SJSA1 (cell line): Measurements from ENCODE around the gene TYW3. TPM values are rescaled to one million over a fixed set of nuclear protein-coding genes. Genes with fewer than 3 reads are reported as not detected.
A peak's percentile ranks its signal among the peaks of the same experiment; 100 is the strongest.
"Not testable (repeated sequence)": the region's sequence is repeated elsewhere in the genome, so short reads cannot be mapped to it uniquely, and the experiment has no call there.

Source experiments
- DNase-seq, 2 experiments: peaks; one replicate each; pipeline ENCODE4 v3.0.0-alpha.2; 2015 to 2020; ENCODE audit warnings: low spot score in 2 of 2, low read depth in 1 of 2
- H3K27ac ChIP-seq: fragments of 250-450 bp; sonication (Bioruptor Pico); 2 replicates; pipeline ENCODE4 v1.5.1; 2020; ENCODE audit warnings: mild to moderate bottlenecking, moderate library complexity
- H3K27me3 ChIP-seq: fragments of 250-450 bp; sonication (Bioruptor Pico); replicated peaks from 2 replicates; pipeline ENCODE4 v1.5.1; 2020; ENCODE audit warnings: mild to moderate bottlenecking, moderate library complexity
- H3K36me3 ChIP-seq: fragments of 250-450 bp; sonication (Bioruptor Pico); 2 replicates; pipeline ENCODE4 v1.5.1; 2020; ENCODE audit warnings: mild to moderate bottlenecking
- H3K4me1 ChIP-seq: fragments of 250-450 bp; sonication (Bioruptor Pico); replicated peaks from 2 replicates; pipeline ENCODE4 v1.6.1; 2021; ENCODE audit warnings: mild to moderate bottlenecking
- H3K4me3 ChIP-seq: fragments of 250-450 bp; sonication (Bioruptor Pico); 2 replicates; pipeline ENCODE4 v1.5.1; 2020; ENCODE audit warnings: mild to moderate bottlenecking
- H3K9me3 ChIP-seq: fragments of 250-450 bp; sonication (Bioruptor Pico); replicated peaks from 2 replicates; pipeline ENCODE4 v1.5.1; 2020; ENCODE audit warnings: mild to moderate bottlenecking
- total RNA-seq: library from RNA; depleted of rRNA; stranded (reverse); fragments of >200 nt; shearing (Covaris generic); gene quantifications from 2 replicates; pipeline ENCODE4 v1.2.3, GENCODE V29; 2014

TYW3 gene
- total RNA-seq, 1 experiment from 2014 or later: 25.8 TPM

- not testable (repeated sequence) for H3K27me3 ChIP-seq, H3K4me1 ChIP-seq, H3K27ac ChIP-seq, DNase-seq, H3K9me3 ChIP-seq, H3K4me3 ChIP-seq
- peaks cover 56% of the 10 kb centered on the region for H3K36me3 ChIP-seq
Observed at GRCh38 chr1:74740307-74740980, 7.5 kb downstream of the TYW3 start.

DNA sequence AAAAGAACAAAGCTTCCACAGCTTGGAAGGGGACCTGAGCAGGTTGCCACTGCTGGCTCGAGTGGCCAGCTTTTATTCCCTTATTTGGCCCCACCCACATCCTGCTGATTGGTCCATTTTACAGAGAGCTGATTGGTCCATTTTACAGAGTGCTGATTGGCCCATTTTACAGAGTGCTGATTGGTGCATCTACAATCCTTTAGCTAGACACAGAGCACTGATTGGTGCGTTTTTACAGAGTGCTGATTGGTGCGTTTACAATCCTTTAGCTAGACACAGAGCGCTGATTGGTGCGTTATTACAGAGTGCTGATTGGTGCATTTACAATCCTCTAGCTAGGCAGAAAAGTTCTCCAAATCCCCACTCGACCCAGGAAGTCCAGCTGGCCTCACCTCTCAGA lies 12.3 kb downstream of the TYW3 start:
- H3K4me3 ChIP-seq, DNase-seq, H3K27me3 ChIP-seq, H3K4me1 ChIP-seq, H3K27ac ChIP-seq, H3K9me3 ChIP-seq: not testable (repeated sequence)
- peaks cover 39% of the 10 kb centered on the region for H3K36me3 ChIP-seq

DNA sequence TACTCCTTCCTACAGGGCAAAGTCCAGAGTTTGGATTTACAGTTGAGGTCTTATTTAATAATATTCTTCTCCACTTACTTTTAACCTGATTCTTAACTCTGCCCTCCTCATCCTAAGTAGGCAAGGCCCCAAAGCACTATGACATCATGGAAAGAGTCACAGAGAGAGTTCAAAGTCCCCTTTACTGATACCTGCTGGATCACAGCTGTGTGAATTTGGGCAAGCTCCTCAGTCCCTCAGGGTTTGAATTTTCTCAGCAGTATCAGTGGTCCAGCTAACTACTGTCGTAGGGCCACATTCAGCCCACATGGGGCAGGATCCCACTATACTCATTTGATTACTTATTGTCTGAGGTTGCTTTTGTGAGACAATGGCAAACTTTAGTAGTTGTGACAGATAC lies 16.0 kb downstream of the TYW3 start:
- no peaks in the 10 kb centered on the region for H3K27me3 ChIP-seq
- H3K4me3 ChIP-seq: no peak overlapping the region
- DNase-seq: no peak
- H3K9me3 ChIP-seq: no peaks in the 10 kb centered on the region
- H3K4me1 ChIP-seq: no peaks in the 10 kb centered on the region
- no peak overlapping the region for H3K27ac ChIP-seq
- peaks cover 65% of the 10 kb centered on the region for H3K36me3 ChIP-seq

GRCh38 chr1:74753104-74753503 lies 20.2 kb downstream of the TYW3 start:
- Histone ChIP-seq H3K9me3 (no peaks in the 10 kb centered on the region), H3K36me3 (peaks cover 78% of the 10 kb centered on the region), H3K4me3 (no peak overlapping the region), H3K27ac (no peak overlapping the region), H3K27me3 (no peaks in the 10 kb centered on the region), H3K4me1 (no peaks in the 10 kb centered on the region)
- DNase-seq: no peak

DNA sequence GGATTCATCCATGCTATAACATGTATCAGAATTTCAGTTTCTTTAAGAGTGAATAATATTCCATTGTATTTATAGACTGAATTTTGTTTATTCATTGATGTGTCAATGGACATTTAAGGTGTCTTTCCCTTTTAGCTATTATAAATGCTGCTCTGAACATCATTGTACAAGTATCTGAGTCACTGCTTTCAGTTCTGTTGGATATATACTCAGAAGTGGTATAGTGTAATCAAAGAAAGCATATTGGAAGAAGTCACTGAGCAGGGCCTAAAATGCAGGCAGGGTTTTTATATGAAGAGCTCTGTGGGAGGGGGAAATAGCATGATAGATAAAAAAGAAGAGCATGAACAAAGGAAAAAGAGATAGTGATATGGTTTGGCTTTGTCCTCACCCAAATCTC lies 22.5 kb downstream of the TYW3 start:
- H3K27me3 ChIP-seq: no peaks in the 10 kb centered on the region; the same call in 1 of the 2 replicates
- peaks cover 80% of the 10 kb centered on the region for H3K36me3 ChIP-seq
- no peaks in the 10 kb centered on the region for H3K4me1 ChIP-seq
- no peak overlapping the region for H3K27ac ChIP-seq
- H3K4me3 ChIP-seq: no peak overlapping the region
- no peak for DNase-seq
- no peaks in the 10 kb centered on the region for H3K9me3 ChIP-seq

DNA sequence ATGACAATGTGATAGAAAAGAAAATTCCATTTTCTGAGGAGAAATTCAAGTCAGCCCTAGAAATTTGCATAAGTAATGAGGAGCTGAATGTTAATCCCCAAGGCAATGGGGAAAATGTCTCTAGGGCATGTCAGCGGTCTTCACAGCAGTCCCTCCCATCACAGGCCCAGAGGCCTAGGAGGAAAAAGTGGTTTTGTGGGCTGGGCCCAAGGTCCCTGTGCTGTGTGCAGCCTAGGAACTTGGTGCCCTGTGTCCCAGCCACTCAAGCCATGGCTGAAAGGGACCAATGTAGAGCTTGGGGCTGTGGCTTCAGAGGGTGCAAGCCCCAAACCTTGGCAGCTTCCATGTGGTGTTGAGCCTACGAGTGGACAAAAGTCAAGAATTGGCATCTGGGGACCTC lies 23.7 kb downstream of the TYW3 start:
- not testable (repeated sequence) for H3K27ac ChIP-seq, H3K4me3 ChIP-seq, H3K9me3 ChIP-seq, H3K4me1 ChIP-seq, DNase-seq, H3K27me3 ChIP-seq
- peaks cover 77% of the 10 kb centered on the region for H3K36me3 ChIP-seq

GRCh38 chr1:74763807-74764206 lies 30.9 kb downstream of the TYW3 start:
- no peak for DNase-seq
- H3K4me1 ChIP-seq: no peaks in the 10 kb centered on the region
- H3K9me3 ChIP-seq: no peaks in the 10 kb centered on the region
- H3K36me3 ChIP-seq: peaks cover 46% of the 10 kb centered on the region
- no peaks in the 10 kb centered on the region; the same call in 1 of the 2 replicates for H3K27me3 ChIP-seq
- H3K4me3 ChIP-seq: no peak overlapping the region
- no peak overlapping the region for H3K27ac ChIP-seq

GRCh38 chr1:74766579-74766978 lies 33.6 kb downstream of the TYW3 start:
- no peaks in the 10 kb centered on the region for H3K9me3 ChIP-seq
- no peak overlapping the region for H3K27ac ChIP-seq
- DNase-seq: no peak
- no peaks in the 10 kb centered on the region for H3K4me1 ChIP-seq
- peaks cover 30% of the 10 kb centered on the region for H3K36me3 ChIP-seq
- no peaks in the 10 kb centered on the region for H3K27me3 ChIP-seq
- H3K4me3 ChIP-seq: no peak overlapping the region

DNA sequence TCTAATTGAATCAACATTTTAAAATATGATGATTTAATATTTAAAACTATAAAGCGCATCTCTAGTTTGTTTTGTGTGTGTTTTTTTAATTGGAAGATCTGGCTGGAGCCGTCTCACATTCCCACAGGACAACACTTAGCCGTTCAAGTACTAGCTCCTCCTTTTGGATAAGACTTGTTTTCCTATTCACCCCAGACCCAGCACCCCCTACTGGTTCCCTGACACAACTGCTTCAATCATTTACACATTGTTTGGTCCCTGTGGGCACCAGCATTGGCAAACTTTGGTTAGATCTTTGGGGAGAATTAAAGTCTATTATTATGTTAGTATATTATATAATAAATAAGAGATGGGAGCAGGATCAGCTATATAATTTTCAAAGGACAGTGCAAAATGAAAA lies 34.5 kb downstream of the TYW3 start:
- DNase-seq: no peak
- Histone ChIP-seq H3K36me3 (peaks cover 21% of the 10 kb centered on the region), H3K4me3 (no peak overlapping the region)

DNA sequence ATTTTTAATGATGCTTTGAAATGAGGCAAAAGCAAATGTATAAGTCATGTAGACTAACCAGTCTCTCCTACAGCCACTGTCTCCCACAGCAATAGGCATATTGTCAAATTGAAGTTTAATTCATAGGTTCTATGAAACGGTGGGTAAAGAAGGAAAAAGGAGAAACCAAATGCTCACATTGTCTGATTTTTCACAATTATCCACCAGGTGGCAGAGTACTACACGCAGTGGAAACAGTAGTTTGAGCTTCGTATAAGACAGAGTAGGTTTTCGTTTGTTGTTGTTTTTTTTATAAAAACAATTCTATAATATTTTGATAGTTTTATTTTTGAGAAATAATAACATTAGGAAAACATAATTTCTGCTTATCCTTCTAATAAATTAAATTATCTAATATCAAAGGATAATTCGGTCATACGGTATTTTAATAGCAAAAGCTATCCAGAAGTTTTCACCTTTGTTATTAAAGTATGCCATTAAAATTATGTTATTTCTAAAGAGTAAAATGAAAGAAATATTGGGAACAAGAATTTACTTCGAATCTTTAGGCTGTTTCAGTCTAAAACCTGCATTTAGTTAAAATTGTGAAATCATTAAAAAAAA lies 39.1 kb downstream of the TYW3 start:
- Histone ChIP-seq H3K27ac (no peak overlapping the region), H3K9me3 (no peaks in the 10 kb centered on the region), H3K27me3 (no peaks in the 10 kb centered on the region; the same call in 1 of the 2 replicates), H3K36me3 (no peaks in the 10 kb centered on the region), H3K4me1 (no peaks in the 10 kb centered on the region), H3K4me3 (no peak overlapping the region)
- peak in 1 of 2 experiments; percentile 8 for DNase-seq

More for the DNA sequence above, 34.5 kb downstream of the TYW3 start:
- Histone ChIP-seq H3K9me3 (no peaks in the 10 kb centered on the region), H3K27ac (no peak overlapping the region), H3K27me3 (no peaks in the 10 kb centered on the region), H3K4me1 (no peaks in the 10 kb centered on the region)

- H3K36me3 ChIP-seq: no peaks in the 10 kb centered on the region
- H3K27me3 ChIP-seq: no peaks in the 10 kb centered on the region; the same call in 1 of the 2 replicates
- H3K4me3 ChIP-seq: no peak overlapping the region
- no peak for DNase-seq
- no peaks in the 10 kb centered on the region for H3K4me1 ChIP-seq
- H3K27ac ChIP-seq: no peak overlapping the region
- no peaks in the 10 kb centered on the region for H3K9me3 ChIP-seq
Observed at GRCh38 chr1:74772945-74773344, 40.0 kb downstream of the TYW3 start.

GRCh38 chr1:74773582-74773981 lies 40.6 kb downstream of the TYW3 start:
- no peaks in the 10 kb centered on the region for H3K36me3 ChIP-seq
- H3K27me3 ChIP-seq: no peaks in the 10 kb centered on the region; the same call in 1 of the 2 replicates
- no peak for DNase-seq

DNA sequence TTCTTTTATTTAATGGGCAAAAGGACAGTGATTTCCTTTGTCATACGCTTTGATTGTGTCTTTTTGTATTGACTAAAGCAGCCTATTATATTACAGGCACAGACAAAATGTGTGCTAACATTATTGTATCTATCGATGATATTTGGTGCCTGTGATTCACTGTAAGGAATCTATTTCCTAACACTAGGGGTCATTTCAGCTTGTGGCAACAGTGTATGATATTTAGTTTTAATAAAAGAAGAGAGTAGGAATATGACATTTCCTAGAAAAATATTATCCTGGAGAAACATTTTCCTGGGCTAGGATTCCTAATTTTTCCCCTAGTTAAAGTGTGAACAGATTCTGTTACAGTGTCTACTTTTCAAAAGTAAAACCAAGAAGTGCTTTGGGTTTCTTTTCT lies 42.8 kb downstream of the TYW3 start:
- H3K36me3 ChIP-seq: no peaks in the 10 kb centered on the region
- H3K4me1 ChIP-seq: no peaks in the 10 kb centered on the region
- H3K27me3 ChIP-seq: no peaks in the 10 kb centered on the region; the same call in 1 of the 2 replicates
- H3K27ac ChIP-seq: no peak overlapping the region
- DNase-seq: no peak
- no peaks in the 10 kb centered on the region for H3K9me3 ChIP-seq
- H3K4me3 ChIP-seq: no peak overlapping the region

More at GRCh38 chr1:74773582-74773981, 40.6 kb downstream of the TYW3 start:
- H3K27ac ChIP-seq: no peak overlapping the region
- H3K4me3 ChIP-seq: no peak overlapping the region
- no peaks in the 10 kb centered on the region for H3K9me3 ChIP-seq
- H3K4me1 ChIP-seq: no peaks in the 10 kb centered on the region

DNA sequence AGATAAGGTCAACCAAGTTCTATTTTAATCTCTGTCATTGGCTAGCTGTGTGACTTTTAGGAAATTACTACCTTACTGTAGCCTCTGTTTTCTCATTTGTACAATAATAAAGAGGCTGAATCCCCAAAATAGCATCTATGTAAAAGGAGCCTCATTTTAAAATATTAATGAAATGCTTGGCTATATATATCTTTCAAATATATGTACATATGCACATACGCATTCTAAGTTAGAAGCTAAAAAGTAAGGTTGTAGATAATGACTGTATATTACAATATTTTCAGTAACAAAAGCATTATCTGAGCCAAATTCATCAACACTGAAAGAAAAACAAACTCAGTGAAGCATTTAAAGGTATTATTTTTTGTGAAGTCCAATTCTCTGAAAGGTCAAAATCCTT lies 44.6 kb downstream of the TYW3 start:
- H3K9me3 ChIP-seq: no peaks in the 10 kb centered on the region
- H3K4me3 ChIP-seq: no peak overlapping the region
- no peak overlapping the region for H3K27ac ChIP-seq
- no peak for DNase-seq
- no peaks in the 10 kb centered on the region for H3K36me3 ChIP-seq
- H3K27me3 ChIP-seq: no peaks in the 10 kb centered on the region; the same call in 1 of the 2 replicates
- no peaks in the 10 kb centered on the region for H3K4me1 ChIP-seq
